ENCODE results near the gene TMEM168. TPM values are rescaled to one million over a fixed set of nuclear protein-coding genes. Genes with fewer than 3 reads are reported as not detected.
"Not testable (repeated sequence)": the region's sequence is repeated elsewhere in the genome, so short reads cannot be mapped to it uniquely, and the experiment has no call there.

Gene TMEM168, protein sequence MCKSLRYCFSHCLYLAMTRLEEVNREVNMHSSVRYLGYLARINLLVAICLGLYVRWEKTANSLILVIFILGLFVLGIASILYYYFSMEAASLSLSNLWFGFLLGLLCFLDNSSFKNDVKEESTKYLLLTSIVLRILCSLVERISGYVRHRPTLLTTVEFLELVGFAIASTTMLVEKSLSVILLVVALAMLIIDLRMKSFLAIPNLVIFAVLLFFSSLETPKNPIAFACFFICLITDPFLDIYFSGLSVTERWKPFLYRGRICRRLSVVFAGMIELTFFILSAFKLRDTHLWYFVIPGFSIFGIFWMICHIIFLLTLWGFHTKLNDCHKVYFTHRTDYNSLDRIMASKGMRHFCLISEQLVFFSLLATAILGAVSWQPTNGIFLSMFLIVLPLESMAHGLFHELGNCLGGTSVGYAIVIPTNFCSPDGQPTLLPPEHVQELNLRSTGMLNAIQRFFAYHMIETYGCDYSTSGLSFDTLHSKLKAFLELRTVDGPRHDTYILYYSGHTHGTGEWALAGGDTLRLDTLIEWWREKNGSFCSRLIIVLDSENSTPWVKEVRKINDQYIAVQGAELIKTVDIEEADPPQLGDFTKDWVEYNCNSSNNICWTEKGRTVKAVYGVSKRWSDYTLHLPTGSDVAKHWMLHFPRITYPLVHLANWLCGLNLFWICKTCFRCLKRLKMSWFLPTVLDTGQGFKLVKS
- total RNA-seq = 30.5 to 35.1 TPM (median 31.7 TPM) in 3 replicates

DNA sequence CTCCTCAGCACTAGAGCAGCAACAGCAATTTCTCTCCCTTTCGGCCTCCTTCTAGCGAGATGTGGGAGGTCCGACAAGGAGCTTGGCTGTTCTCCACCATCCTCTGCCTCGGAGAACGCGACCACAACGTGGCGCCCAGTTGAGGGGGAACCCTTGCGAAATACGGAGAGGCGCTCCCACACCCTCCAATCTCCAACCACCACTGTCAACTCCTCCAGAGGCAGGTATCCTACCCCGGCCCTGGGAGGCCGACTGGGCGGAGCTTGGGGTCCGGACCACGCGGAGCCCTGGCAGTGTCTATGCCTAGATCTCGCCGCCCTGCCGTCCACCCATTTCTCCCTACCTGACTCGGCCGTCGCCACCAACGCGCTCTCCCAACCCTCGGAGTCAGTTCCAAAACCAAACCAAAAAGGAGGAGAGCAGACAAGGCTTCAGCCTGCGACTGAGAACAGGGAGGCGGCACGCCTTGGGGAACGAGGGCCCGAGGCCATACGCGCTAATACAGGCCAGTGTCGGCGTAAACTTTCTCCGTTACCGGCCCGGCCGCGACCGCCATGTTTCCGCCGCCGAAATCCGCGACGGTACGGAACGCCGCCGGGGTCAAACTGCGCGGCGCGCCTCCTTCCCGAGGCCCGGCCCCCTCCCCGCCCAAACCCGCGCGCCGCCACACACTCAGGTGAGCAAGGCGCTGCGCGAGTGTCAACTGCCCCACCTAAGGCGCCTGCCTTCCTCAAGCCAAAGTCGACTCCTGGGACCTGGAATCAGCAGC is at the start of gene TMEM168:
Gene TMEM168, minus strand, starts transcription at position 577 of the 769 bp plus-strand sequence. CDS start 5,568 bp downstream, outside the sequence.
- peak; percentile 50 to 78 for DNase-seq (ENCODE audit: low spot score in 2 of 2, unreplicated experiment in 2 of 2)
- no peaks in the 10 kb centered on the region for H3K27me3 Mint-ChIP-seq (ENCODE audit: low read depth)
- peaks cover 3% of the 10 kb centered on the region for H3K9me3 Mint-ChIP-seq
- peaks cover 4% of the 10 kb centered on the region for H3K36me3 Mint-ChIP-seq
- peak within 1 kb of the TSS; percentile 81 for H3K4me3 Mint-ChIP-seq
- H3K4me1 Mint-ChIP-seq = peaks cover 18% of the 10 kb centered on the region
- peak within 1 kb of the TSS; percentile 96 for H3K27ac Mint-ChIP-seq
- no peak for TF ChIP-seq CTCF (IDR thresholded peaks at IDR 0.05; ENCODE audit: unreplicated experiment)

GRCh38 chr7:112835928-112836327 is 45.7 kb upstream of the TMEM168 start:
- peaks cover 37% of the 10 kb centered on the region for H3K9me3 Mint-ChIP-seq
- H3K4me3 Mint-ChIP-seq; H3K27ac Mint-ChIP-seq; DNase-seq (ENCODE audit: low spot score in 2 of 2, unreplicated experiment in 2 of 2); H3K27me3 Mint-ChIP-seq (ENCODE audit: low read depth); H3K4me1 Mint-ChIP-seq: not testable (repeated sequence)
- H3K36me3 Mint-ChIP-seq = peaks cover 48% of the 10 kb centered on the region

- Mint-ChIP-seq H3K4me3 (no peak overlapping the region), H3K36me3 (peaks cover 66% of the 10 kb centered on the region), H3K4me1 (no peaks in the 10 kb centered on the region), H3K27me3 (ENCODE audit: low read depth) (no peaks in the 10 kb centered on the region), H3K27ac (no peak overlapping the region), H3K9me3 (peaks cover 53% of the 10 kb centered on the region)
- TF ChIP-seq CTCF (IDR thresholded peaks at IDR 0.05; ENCODE audit: unreplicated experiment) = no peak
- no peak for DNase-seq (ENCODE audit: low spot score in 2 of 2, unreplicated experiment in 2 of 2)
These were observed 42.9 kb upstream of the TMEM168 start for GRCh38 chr7:112833082-112833481.

DNA sequence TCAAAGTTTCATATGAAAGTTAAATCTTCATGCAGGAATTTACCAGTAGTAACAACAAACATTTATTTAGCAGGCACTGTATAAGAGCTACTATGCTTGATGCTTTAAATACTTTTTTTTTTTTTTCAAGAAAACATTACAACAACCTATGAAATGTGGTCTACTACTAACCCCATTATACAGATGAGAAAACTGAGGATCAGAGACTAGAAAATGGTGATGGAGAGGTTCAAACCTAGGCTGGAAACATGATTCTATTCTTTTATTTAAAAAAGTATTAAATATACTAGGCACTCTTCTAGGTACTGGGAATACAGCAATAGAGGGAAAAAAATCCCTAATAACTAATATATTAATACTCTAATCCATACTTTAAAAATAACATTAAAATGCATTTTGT is 40.6 kb upstream of the TMEM168 start:
- peaks cover 63% of the 10 kb centered on the region for H3K36me3 Mint-ChIP-seq
- no peak for TF ChIP-seq CTCF (IDR thresholded peaks at IDR 0.05; ENCODE audit: unreplicated experiment)
- DNase-seq (ENCODE audit: low spot score in 2 of 2, unreplicated experiment in 2 of 2) = no peak
- H3K27me3 Mint-ChIP-seq (ENCODE audit: low read depth) = no peaks in the 10 kb centered on the region
- no peaks in the 10 kb centered on the region for H3K4me1 Mint-ChIP-seq
- peaks cover 44% of the 10 kb centered on the region for H3K9me3 Mint-ChIP-seq
- no peak overlapping the region for H3K27ac Mint-ChIP-seq
- H3K4me3 Mint-ChIP-seq = no peak overlapping the region

GRCh38 chr7:112828696-112829095 is 38.5 kb upstream of the TMEM168 start:
- no peak for TF ChIP-seq CTCF (IDR thresholded peaks at IDR 0.05; ENCODE audit: unreplicated experiment)
- H3K36me3 Mint-ChIP-seq = peaks cover 77% of the 10 kb centered on the region

More at GRCh38 chr7:112828696-112829095, 38.5 kb upstream of the TMEM168 start:
- Mint-ChIP-seq H3K27ac (no peak overlapping the region), H3K4me1 (no peaks in the 10 kb centered on the region), H3K27me3 (ENCODE audit: low read depth) (no peaks in the 10 kb centered on the region), H3K4me3 (no peak overlapping the region), H3K9me3 (peaks cover 46% of the 10 kb centered on the region)
- DNase-seq (ENCODE audit: low spot score in 2 of 2, unreplicated experiment in 2 of 2) = no peak
